ENCODE results near the gene C20orf202.

DNA sequence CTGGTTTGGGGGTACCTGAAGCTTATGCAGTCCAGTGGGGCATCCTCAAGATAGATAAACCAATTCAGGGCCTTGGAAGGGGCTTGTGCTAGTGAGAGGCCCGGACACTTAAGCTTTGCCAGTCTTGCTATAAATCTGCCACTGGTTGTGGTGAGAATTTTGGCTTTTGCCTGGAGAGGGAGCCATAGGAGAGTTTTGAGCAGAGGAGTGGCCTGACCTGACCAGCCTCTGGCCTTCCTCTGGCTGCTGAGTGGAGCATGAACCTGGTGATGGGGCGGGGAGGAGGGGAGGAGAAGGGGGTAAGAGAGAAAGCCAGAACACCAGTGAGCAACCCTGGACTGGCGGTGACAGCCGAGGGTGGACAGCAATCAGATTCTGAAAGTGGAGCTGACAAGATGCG lies 25.6 kb upstream of the C20orf202 start:
- no peak for TF ChIP-seq CTCF (IDR thresholded peaks at IDR 0.05 in 8 of 11, conservative IDR thresholded peaks at IDR 0.05 in 3 of 11)
- no peak for TF ChIP-seq POLR2A (IDR thresholded peaks at IDR 0.05)
- TF ChIP-seq POLR2AphosphoS5 (IDR thresholded peaks at IDR 0.05), result no peak
